Transverse colon (tissue), 4 donors: ENCODE data around the gene SLC13A3.

Experiments used
- EP300 ChIP-seq: sonication (generic); formaldehyde crosslinking; IDR thresholded peaks from one replicate; pipeline ENCODE4 v1.6.1; 2017; ENCODE audit warnings: antibody characterized with exemption, low read depth
- POLR2A ChIP-seq: fragments of 450-650 bp; IDR thresholded peaks from one replicate; pipeline ENCODE4 v1.6.1; 2016; ENCODE audit warnings: antibody characterized with exemption, mild to moderate bottlenecking, moderate library complexity
- POLR2AphosphoS5 ChIP-seq, 3 donors: sonication (generic); formaldehyde crosslinking; IDR thresholded peaks; one replicate each; pipeline ENCODE4 v1.6.1; 2016; ENCODE audit warnings: antibody characterized with exemption in 3 of 3
- TF ChIP-seq, protein P1 (sequence below), 5 experiments: fragments of 200-600 bp in 3 of 5; fragments of 450-650 bp in 2 of 5; sonication (generic) in 3 of 5; IDR thresholded peaks; 1 replicate in 2 of 5; 2 replicates in 3 of 5; pipeline ENCODE4 v1.5.1; 2016 to 2017; ENCODE audit warnings: antibody characterized with exemption in 5 of 5, inconsistent platforms in 3 of 5, mild to moderate bottlenecking in 2 of 5, moderate library complexity in 1 of 5

DNA sequence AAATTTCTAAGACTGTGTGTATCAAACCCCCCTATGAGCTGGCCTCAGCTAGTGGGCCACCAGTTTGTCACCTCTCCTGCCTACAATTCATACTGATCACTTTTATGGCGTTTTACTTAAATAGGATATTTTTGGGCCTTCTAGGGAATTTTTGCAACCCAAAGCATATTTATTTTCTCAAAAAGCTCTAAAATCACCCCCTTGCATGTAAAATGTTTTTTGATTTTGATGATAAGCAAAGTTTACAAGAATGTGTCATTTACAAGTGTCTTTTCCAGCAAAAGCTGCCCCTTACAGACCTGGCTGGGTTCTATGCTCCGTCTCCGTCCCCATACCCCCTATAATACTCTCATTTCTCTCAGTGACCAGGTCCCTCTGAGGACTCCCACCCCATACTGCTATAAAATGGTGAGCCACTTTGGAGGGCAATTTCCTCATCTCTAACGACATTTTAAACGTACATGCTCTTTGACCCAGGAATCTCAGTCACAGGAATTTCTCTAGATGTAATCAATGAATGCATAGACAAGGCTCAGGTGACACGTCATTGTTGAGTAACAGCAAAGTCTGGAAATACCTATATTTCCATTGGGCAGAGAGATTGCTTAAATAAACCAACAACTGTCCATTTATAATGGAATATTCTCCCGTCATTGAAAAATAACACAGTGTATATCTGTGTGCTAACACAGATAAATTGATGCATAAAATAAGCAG is 86.9 kb downstream of the SLC13A3 start:
- no peak for TF ChIP-seq EP300
- TF ChIP-seq POLR2AphosphoS5 (IDR thresholded peaks at IDR 0.05), result no peak
- TF ChIP-seq POLR2A, result no peak
- TF ChIP-seq, protein P1, sequence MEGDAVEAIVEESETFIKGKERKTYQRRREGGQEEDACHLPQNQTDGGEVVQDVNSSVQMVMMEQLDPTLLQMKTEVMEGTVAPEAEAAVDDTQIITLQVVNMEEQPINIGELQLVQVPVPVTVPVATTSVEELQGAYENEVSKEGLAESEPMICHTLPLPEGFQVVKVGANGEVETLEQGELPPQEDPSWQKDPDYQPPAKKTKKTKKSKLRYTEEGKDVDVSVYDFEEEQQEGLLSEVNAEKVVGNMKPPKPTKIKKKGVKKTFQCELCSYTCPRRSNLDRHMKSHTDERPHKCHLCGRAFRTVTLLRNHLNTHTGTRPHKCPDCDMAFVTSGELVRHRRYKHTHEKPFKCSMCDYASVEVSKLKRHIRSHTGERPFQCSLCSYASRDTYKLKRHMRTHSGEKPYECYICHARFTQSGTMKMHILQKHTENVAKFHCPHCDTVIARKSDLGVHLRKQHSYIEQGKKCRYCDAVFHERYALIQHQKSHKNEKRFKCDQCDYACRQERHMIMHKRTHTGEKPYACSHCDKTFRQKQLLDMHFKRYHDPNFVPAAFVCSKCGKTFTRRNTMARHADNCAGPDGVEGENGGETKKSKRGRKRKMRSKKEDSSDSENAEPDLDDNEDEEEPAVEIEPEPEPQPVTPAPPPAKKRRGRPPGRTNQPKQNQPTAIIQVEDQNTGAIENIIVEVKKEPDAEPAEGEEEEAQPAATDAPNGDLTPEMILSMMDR (IDR thresholded peaks at IDR 0.05), result no peak
